Activated naive CD4-positive, alpha-beta T cell treated with anti-CD3 and anti-CD28 coated beads, Interleukin-2, amount 10 ng/mL, durations not matched to agents 7 days and 5 days (primary cell): ENCODE data around the gene ETNK2.

ENCODE experiments used
- CTCF ChIA-PET: fragments of 350-600 bp; sonication (Branson Sonifier 250); formaldehyde crosslinking; loops from one replicate; lab custom pipeline; 2021; ENCODE audit warnings: antibody characterized with exemption; lab: Charles Lee
- DNase-seq: peaks from one replicate; pipeline ENCODE4 v3.0.0-alpha.2; 2020
- H3K27ac Mint-ChIP-seq: one replicate; pipeline ENCODE4 v1.8.0; 2021; ENCODE audit warnings: mild to moderate bottlenecking, moderate library complexity, mixed read lengths
- H3K27me3 Mint-ChIP-seq: one replicate; pipeline ENCODE4 v1.8.0; 2021; ENCODE audit warnings: mild to moderate bottlenecking, mixed read lengths
- H3K36me3 Mint-ChIP-seq: one replicate; pipeline ENCODE4 v1.8.0; 2021; ENCODE audit warnings: mixed read lengths
- H3K4me1 Mint-ChIP-seq: one replicate; pipeline ENCODE4 v1.8.0; 2021; ENCODE audit warnings: mixed read lengths
- H3K4me3 Mint-ChIP-seq: one replicate; pipeline ENCODE4 v1.8.0; 2021; ENCODE audit warnings: mild to moderate bottlenecking, moderate library complexity, mixed read lengths
- H3K9me3 Mint-ChIP-seq: one replicate; pipeline ENCODE4 v1.8.0; 2021; ENCODE audit warnings: mixed read lengths

The ETNK2 gene

GRCh38 chr1:204147406-204148383 is 4.1 kb downstream of the ETNK2 start:
- Mint-ChIP-seq H3K4me3 (no peak overlapping the region), H3K27ac (no peak overlapping the region), H3K36me3 (no peaks in the 10 kb centered on the region), H3K4me1 (no peaks in the 10 kb centered on the region), H3K9me3 (no peaks in the 10 kb centered on the region), H3K27me3 (peaks cover 40% of the 10 kb centered on the region)
- CTCF ChIA-PET: interaction anchor here (1.0 to 1.8 kb wide), 2 partner anchors 15 to 19 kb away, joined by 4 read pairs; no protein-coding TSS in a partner anchor
- peak; percentile 8 for DNase-seq

GRCh38 chr1:204146965-204147364 is 4.9 kb downstream of the ETNK2 start:
- H3K36me3 Mint-ChIP-seq: no peaks in the 10 kb centered on the region
- CTCF ChIA-PET: interaction anchor here (1.0 kb wide), 1 partner anchor 16 kb away, joined by 4 read pairs; no protein-coding TSS in a partner anchor
- H3K9me3 Mint-ChIP-seq: no peaks in the 10 kb centered on the region
- no peak overlapping the region for H3K27ac Mint-ChIP-seq
- peaks cover 33% of the 10 kb centered on the region for H3K27me3 Mint-ChIP-seq
- no peak overlapping the region for H3K4me3 Mint-ChIP-seq
- H3K4me1 Mint-ChIP-seq: no peaks in the 10 kb centered on the region
- peak; percentile 6 for DNase-seq

GRCh38 chr1:204146309-204146708 is 5.5 kb downstream of the ETNK2 start:
- no peaks in the 10 kb centered on the region for H3K4me1 Mint-ChIP-seq
- no peaks in the 10 kb centered on the region for H3K36me3 Mint-ChIP-seq
- CTCF ChIA-PET: interaction anchor here (1.0 kb wide), 1 partner anchor 17 kb away, joined by 4 read pairs; no protein-coding TSS in a partner anchor
- no peak overlapping the region for H3K27ac Mint-ChIP-seq
- peaks cover 28% of the 10 kb centered on the region for H3K27me3 Mint-ChIP-seq
- no peaks in the 10 kb centered on the region for H3K9me3 Mint-ChIP-seq
- no peak overlapping the region for H3K4me3 Mint-ChIP-seq
- no peak for DNase-seq

- peaks cover 16% of the 10 kb centered on the region for H3K27me3 Mint-ChIP-seq
- DNase-seq: no peak
- no peaks in the 10 kb centered on the region for H3K36me3 Mint-ChIP-seq
- H3K9me3 Mint-ChIP-seq: no peaks in the 10 kb centered on the region
- no peaks in the 10 kb centered on the region for H3K4me1 Mint-ChIP-seq
- CTCF ChIA-PET: interaction anchor here (0.8 to 1.7 kb wide), 2 partner anchors 16 to 18 kb away, joined by 3 to 7 read pairs; no protein-coding TSS in a partner anchor
- no peak overlapping the region for H3K4me3 Mint-ChIP-seq
- no peak overlapping the region for H3K27ac Mint-ChIP-seq
Measured at GRCh38 chr1:204145033-204145504, 6.8 kb downstream of the ETNK2 start.

GRCh38 chr1:204143276-204144041 is 8.4 kb downstream of the ETNK2 start:
- Mint-ChIP-seq H3K27ac (no peak overlapping the region), H3K4me3 (no peak overlapping the region), H3K4me1 (no peaks in the 10 kb centered on the region), H3K9me3 (no peaks in the 10 kb centered on the region), H3K36me3 (no peaks in the 10 kb centered on the region), H3K27me3 (no peaks in the 10 kb centered on the region)
- CTCF ChIA-PET: no interaction called here
- DNase-seq: no peak

GRCh38 chr1:204142032-204142974 is 9.5 kb downstream of the ETNK2 start:
- CTCF ChIA-PET: no interaction called here
- DNase-seq: no peak
- Mint-ChIP-seq H3K4me1 (no peaks in the 10 kb centered on the region), H3K9me3 (no peaks in the 10 kb centered on the region), H3K27ac (no peak overlapping the region), H3K4me3 (no peak overlapping the region), H3K36me3 (no peaks in the 10 kb centered on the region), H3K27me3 (no peaks in the 10 kb centered on the region)

GRCh38 chr1:204141131-204141530 is 10.7 kb downstream of the ETNK2 start:
- Mint-ChIP-seq H3K9me3 (no peaks in the 10 kb centered on the region), H3K36me3 (no peaks in the 10 kb centered on the region), H3K27ac (no peak overlapping the region), H3K27me3 (no peaks in the 10 kb centered on the region), H3K4me1 (no peaks in the 10 kb centered on the region), H3K4me3 (no peak overlapping the region)
- CTCF ChIA-PET: interaction anchor here (1.5 to 2.4 kb wide), 2 partner anchors 12 to 223 kb away, joined by 5 to 13 read pairs; no protein-coding TSS in a partner anchor
- no peak for DNase-seq

GRCh38 chr1:204139952-204140351 is 11.9 kb downstream of the ETNK2 start:
- Mint-ChIP-seq H3K4me1 (no peaks in the 10 kb centered on the region), H3K36me3 (no peaks in the 10 kb centered on the region), H3K27ac (no peak overlapping the region), H3K9me3 (no peaks in the 10 kb centered on the region), H3K4me3 (no peak overlapping the region), H3K27me3 (no peaks in the 10 kb centered on the region)
- DNase-seq: no peak
- CTCF ChIA-PET: interaction anchor here (1.2 to 2.4 kb wide), 4 partner anchors 11 to 268 kb away, joined by 3 to 13 read pairs (median 4); no protein-coding TSS in a partner anchor

GRCh38 chr1:204139088-204139487 is 12.8 kb downstream of the ETNK2 start:
- H3K4me1 Mint-ChIP-seq: no peaks in the 10 kb centered on the region

GRCh38 chr1:204136814-204137213 is 15.0 kb downstream of the ETNK2 start:
- Mint-ChIP-seq H3K36me3 (no peaks in the 10 kb centered on the region), H3K27me3 (peaks cover 4% of the 10 kb centered on the region), H3K27ac (no peak overlapping the region), H3K4me3 (no peak overlapping the region), H3K4me1 (no peaks in the 10 kb centered on the region), H3K9me3 (no peaks in the 10 kb centered on the region)
- CTCF ChIA-PET: interaction anchor here (1.2 to 3.4 kb wide), 2 partner anchors 9 to 26 kb away, joined by 3 to 15 read pairs; no protein-coding TSS in a partner anchor
- DNase-seq: no peak

More at GRCh38 chr1:204139088-204139487, 12.8 kb downstream of the ETNK2 start:
- Mint-ChIP-seq H3K9me3 (no peaks in the 10 kb centered on the region), H3K4me3 (no peak overlapping the region), H3K27me3 (peaks cover 4% of the 10 kb centered on the region), H3K36me3 (no peaks in the 10 kb centered on the region), H3K27ac (no peak overlapping the region)
- no peak for DNase-seq
- CTCF ChIA-PET: interaction anchor here (0.6 to 2.4 kb wide), 5 partner anchors 10 to 568 kb away, joined by 3 to 13 read pairs (median 3); no protein-coding TSS in a partner anchor

- DNase-seq: no peak
- Mint-ChIP-seq H3K36me3 (no peaks in the 10 kb centered on the region), H3K27me3 (peaks cover 8% of the 10 kb centered on the region), H3K27ac (no peak overlapping the region), H3K4me3 (no peak overlapping the region), H3K9me3 (no peaks in the 10 kb centered on the region), H3K4me1 (peaks cover 3% of the 10 kb centered on the region)
- CTCF ChIA-PET: no interaction called here
Measured at GRCh38 chr1:204134103-204134502, 17.7 kb downstream of the ETNK2 start.

GRCh38 chr1:204132718-204133117 is 19.1 kb downstream of the ETNK2 start:
- Mint-ChIP-seq H3K36me3 (no peaks in the 10 kb centered on the region), H3K9me3 (no peaks in the 10 kb centered on the region), H3K27ac (no peak overlapping the region), H3K27me3 (peaks cover 12% of the 10 kb centered on the region), H3K4me1 (peaks cover 5% of the 10 kb centered on the region), H3K4me3 (no peak overlapping the region)
- no peak for DNase-seq
- CTCF ChIA-PET: interaction anchor here (1.0 to 1.5 kb wide), 2 partner anchors 262 to 272 kb away, joined by 3 to 5 read pairs; no protein-coding TSS in a partner anchor

GRCh38 chr1:204131978-204132377 is 19.9 kb downstream of the ETNK2 start:
- Mint-ChIP-seq H3K27me3 (peaks cover 12% of the 10 kb centered on the region), H3K4me1 (peaks cover 5% of the 10 kb centered on the region), H3K9me3 (no peaks in the 10 kb centered on the region), H3K27ac (no peak overlapping the region), H3K4me3 (no peak overlapping the region), H3K36me3 (no peaks in the 10 kb centered on the region)
- CTCF ChIA-PET: interaction anchor here (1.0 to 1.5 kb wide), 2 partner anchors 261 to 272 kb away, joined by 3 to 5 read pairs; no protein-coding TSS in a partner anchor
- no peak for DNase-seq
